Islet of Langerhans (tissue), 1 donor: Measurements from ENCODE around the gene NLGN4X.

Source experiments
- FAIRE-seq: peaks from one replicate; lab custom pipeline; 2011; peaks lifted over from hg19 to GRCh38; lab: Jason Lieb, UNC

Gene NLGN4X

DNA sequence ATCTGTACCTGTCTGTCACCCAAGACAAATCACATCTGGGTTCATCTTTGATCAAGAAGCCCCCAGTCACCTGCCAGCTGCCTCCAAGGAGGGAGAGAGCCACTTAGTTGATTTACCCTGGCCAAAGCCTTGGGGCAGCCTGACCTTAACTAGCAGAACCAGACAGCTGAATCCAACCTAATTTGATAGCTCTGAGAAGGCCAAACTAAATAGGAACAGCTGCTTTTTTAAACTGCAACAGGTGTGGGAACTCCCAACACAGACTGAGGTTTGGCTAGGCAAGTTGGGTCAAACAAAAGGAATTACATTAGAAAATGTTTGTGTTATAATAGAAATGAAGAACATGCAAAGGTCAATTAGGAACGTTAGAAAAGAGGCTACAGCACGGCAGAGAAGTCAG lies 375.7 kb downstream of the NLGN4X start:
- no peak for FAIRE-seq

- no peak for FAIRE-seq
Observed at GRCh38 chrX:5842601-5843000, 386.1 kb downstream of the NLGN4X start.
